ENCODE results near the gene TUBA3E.
"Not testable (repeated sequence)": the region's sequence is repeated elsewhere in the genome, so short reads cannot be mapped to it uniquely, and the experiment has no call there.

Gene TUBA3E

DNA sequence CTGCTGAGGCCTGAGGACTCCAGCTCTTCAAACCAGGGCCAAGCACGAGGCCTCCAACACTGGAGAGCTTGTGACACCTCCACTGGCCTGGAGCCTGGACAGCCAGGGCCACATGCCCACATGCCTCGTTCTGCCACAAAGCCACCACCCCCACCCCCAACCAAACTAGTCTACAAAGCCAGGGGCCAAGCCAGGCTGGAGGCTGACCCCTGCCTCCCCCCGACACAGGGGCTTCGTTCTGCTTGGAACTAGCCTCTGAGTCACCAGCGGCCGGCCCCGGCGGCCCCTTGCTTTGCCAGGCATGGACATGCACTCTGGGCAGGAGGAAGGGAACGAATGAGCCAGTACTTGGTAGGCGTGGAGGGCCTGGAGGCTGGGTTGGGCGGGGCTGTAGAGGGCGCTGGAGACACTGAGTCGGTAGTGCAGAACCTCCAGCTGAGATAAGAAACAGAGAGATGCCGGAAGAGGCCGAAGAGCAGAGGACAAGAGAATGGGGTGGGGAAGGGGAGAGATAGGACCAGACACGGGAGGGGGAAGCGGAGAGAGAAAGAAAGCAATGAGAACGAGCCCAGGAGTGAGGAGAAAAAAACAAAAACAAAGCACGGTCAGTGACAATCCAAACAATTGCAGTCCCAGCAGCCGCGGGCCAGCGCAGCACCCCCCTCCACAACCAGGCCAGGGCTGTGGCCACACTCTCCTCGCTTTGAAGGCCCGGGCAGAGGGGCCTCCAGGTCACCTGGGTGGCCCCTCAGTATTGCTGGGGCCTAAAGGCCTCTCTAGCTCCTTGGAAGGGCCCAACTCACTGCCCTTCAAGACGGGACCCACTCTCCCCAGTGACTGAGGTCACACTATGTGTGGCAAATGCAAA lies 37.2 kb downstream of the TUBA3E start:
- DNase-seq (ENCODE audit: low spot score): not testable (repeated sequence)

- no peak for DNase-seq (ENCODE audit: low spot score)
Measured at GRCh38 chr2:130160131-130160530, 38.1 kb downstream of the TUBA3E start.

GRCh38 chr2:130159376-130159775 lies 38.9 kb downstream of the TUBA3E start:
- DNase-seq (ENCODE audit: low spot score): not testable (repeated sequence)

- no peak for DNase-seq (ENCODE audit: low spot score)
Measured at GRCh38 chr2:130158631-130159030, 39.6 kb downstream of the TUBA3E start.

DNA sequence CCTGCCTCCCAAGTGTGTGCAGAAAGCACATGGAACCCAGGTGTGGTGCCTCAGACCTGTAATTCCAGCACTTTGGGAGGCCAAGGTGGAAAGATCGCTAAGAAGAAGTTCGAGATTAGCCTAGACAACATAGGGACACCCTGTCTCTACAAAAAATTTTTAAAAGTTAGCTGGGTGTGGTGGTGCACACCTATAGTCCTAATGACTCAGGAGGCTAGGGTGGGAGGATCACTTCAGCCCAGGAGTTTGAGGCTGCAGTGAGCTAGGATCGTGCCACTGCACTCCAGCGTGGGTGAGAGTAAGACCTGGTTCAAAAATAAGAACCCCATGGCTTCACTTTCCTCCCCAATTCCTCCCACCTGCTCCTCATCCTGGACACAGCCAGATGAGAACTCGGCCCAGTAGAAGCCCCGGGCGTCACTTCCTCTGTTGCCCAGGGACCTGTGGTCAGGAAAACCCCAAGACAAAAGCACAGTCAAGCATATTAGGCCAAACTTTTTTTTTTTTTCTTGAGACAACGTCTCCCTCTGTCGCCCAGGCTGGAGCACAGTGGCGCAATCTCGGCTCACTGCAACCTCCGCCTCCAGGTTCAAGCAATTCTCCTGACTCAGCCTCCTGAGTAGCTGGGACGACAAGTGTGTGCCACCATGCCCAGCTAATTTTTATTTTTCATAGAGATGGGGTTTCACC lies 40.3 kb downstream of the TUBA3E start:
- DNase-seq (ENCODE audit: low spot score): not testable (repeated sequence)

DNA sequence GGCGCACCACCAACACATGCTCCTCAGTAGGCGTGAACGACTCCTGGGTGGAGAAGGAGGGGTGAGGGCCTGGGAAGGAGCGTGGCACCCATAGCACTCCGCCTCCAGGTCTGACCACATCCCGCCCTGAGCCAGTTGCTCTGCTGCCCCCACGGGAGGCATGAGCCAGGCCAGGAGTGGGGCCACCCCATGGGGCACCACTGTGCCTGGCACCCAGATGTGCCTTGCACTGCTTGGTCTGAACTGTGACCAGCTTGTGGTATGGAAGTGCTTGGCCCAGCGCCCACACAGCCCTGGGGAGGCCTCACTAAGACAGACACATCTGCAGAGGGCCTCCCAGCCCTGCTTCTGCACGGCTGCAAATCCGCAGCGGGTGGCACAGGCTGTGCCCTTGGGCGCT lies 40.9 kb downstream of the TUBA3E start:
- DNase-seq (ENCODE audit: low spot score): not testable (repeated sequence)

- DNase-seq (ENCODE audit: low spot score): no peak
Measured at GRCh38 chr2:130156624-130157004, 41.6 kb downstream of the TUBA3E start.

- DNase-seq (ENCODE audit: low spot score): not testable (repeated sequence)
Measured at GRCh38 chr2:130155956-130156623, 42.1 kb downstream of the TUBA3E start.

DNA sequence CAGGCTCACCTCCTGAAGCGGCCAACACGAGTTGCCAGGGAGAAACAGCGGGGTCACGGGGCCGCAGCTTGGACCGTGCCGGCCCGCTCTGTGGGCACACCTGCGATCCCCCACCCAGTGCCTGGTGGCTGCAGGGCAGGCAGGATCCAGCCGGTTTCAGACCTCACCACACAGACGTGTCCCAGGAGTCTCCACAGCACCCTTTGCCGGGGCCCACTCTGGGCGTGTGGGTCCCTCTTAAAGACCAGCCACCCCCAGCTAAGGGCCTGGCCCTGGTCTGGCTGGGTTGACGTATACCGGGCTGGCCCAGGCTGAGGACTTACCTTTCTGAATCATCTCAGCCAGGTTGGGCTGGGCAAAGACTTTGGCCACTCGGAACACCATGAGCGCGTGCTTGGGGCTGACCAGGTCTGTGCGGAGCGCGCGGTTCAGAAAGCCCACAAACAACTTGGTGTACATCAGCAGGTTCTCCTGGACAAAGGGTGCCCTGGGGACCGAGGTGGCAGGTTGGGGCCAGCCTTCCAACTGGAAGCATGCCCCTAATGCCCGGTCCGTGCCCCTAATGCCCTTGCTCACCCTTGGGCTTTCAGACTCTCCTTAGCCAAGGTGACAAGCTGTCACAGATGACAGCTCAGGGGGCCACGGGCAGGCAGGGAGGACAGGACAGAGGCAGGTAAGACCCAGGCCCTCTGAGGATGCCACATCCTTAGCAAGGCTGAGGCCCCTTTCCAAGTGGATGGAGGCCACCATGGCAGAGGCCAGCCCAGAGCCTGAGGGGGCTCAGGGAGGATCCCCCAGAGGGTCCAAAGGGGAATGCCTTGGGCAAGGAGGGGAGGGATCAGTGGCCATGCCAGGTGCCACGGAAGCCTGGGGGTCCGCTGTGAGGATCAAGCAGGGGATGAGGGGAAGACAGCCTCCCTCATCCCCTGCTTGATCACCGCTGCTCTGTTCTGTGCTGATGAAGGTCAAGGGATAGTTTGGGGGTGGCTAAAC lies 43.2 kb downstream of the TUBA3E start:
- no peak for DNase-seq (ENCODE audit: low spot score)

DNA sequence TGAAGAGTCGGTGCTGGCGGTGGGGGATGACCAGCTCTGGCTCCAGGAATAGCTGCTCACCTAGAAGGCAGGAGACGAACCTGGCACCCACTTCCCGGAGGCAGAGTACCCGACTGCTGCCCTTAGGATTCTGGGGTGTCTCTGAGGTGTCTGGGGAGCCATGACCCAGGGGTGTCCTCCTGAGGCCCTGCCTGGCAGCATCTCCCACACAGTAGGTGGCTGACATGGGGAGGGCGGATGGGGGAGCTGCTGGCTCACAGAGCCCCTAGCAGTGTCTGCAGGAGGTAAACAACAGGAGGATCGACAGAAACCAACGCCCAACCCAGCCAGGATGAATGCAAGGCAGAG lies 43.8 kb downstream of the TUBA3E start:
- not testable (repeated sequence) for DNase-seq (ENCODE audit: low spot score)

DNA sequence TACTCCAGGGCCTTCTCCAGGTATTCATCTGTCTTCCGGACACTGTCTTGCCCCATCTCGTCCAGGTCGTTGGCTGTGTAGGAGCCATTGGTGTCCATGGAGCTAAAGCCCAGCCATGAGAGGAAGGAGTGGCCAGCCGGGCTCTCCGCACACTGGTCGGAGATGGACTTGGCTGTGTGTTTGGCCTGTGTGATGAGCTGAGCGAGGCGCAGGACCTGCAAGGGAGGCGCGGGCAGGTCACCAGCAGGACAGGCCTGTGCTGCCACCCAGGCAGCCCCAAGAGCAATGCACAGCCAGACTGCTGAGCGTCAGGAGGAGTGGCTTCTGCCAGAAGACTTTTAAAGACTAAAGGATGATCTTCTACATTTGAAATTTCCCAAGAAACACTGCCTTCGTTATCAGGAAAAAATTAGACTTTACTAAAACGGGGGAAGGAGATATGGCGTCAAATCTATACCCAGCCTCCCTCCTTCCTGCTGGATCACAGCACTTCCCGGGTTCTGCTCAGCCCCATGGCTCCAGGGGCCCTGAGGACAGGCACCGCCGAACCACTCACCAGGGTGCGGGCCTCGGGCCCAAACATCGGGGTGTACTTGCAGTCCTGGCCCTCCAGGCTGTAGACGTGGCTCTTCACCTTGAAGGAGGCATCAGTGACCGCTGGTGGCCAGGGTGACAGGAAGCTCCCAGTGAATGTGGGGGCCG lies 44.4 kb downstream of the TUBA3E start:
- not testable (repeated sequence) for DNase-seq (ENCODE audit: low spot score)

GRCh38 chr2:130152816-130153595 lies 45.2 kb downstream of the TUBA3E start:
- no peak for DNase-seq (ENCODE audit: low spot score)

DNA sequence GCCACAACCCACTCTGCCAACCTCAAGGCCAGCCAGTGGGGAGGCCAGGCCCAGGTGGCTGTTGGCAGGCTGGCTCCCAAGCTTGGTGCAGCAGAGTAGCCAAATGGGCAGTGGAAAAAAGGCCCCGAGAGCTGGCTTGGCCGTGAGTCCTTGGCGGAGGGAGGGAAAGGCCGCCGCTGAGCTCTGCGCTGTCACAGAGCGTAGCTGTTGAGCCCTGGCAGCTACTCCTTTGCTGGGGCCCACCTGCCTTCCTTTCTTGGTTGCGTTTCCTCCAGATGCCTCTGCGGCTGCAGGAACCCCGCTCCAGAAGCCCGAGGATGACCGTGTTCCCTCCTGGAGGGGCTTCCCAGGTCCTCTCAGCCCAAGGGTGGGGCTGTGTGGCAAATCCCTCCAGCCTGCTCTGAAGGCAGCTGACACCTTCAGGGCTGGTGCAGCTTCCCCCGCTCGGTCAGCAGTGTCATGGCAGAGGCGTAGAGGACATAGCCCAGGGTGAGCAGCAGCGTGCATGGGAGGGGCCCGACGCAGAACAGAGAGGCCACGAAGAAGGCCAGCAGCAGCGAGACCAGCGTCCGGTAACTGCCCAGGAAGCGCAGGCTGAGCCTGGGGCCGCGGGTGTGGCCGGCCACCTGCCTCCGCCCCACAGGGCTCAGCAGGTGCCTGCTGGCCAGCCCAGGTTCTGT lies 46.0 kb downstream of the TUBA3E start:
- DNase-seq (ENCODE audit: low spot score): not testable (repeated sequence)

DNA sequence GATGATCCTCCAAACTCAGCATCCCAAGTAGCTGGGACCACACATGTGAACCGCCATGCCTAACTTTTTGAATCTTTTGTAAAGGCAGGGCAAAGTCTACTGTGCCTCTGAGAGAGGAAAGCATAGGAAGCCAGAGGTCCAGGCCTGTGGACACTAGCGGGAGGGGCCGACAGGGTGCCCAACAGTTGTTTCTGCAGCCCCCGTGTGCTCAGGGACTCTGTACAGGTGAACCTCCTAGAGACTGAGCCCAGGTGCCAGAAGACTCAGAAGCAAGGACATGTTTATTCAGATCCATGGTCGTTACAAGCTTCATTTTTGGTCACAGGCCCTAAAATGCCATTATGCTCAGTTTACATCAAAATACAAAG lies 47.1 kb downstream of the TUBA3E start:
- not testable (repeated sequence) for DNase-seq (ENCODE audit: low spot score)

- no peak for DNase-seq (ENCODE audit: low spot score)
Measured at GRCh38 chr2:130150181-130151144, 47.8 kb downstream of the TUBA3E start.

DNA sequence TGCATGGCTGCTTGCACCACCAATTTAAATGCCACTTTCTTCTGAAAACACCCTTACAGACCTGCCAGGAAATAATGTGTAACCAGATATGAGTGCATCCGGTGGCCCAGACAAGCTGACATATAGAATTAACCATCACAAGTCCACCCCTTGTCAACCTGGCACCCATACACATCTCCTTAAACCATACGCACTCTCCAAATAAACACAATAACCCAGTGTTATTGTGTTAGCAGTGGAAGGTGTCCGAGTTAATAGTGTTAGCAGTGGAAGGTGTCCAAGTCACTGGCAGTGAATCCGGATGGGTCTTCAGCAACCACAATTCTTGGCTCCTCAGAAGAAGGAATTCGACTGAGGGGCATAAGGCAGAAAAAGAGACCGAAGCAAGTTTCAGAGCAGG lies 49.7 kb downstream of the TUBA3E start:
- DNase-seq (ENCODE audit: low spot score): not testable (repeated sequence)

DNA sequence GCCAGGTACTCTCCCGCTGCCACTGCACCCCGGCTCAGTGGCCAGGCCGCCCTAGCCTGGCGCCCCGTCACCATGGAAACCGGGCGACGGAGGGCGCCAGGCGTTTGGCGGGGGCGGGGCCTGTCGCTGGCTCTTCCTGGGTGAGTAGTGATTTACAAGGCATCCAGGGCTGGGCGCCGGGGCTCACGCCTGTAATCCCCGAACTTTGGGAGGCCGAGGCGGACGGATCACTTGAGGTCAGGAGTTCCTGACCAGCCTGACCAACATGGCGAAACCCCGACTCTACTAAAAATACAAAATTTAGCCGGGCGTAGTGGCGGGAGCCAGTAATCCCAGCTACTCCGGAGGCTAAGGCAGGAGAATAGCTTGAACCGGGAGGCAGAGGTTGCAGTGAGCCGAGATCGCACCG lies 53.2 kb downstream of the TUBA3E start, which contains the start of gene CCDC74B:
Gene CCDC74B, minus strand, starts transcription at position 107 of the 409 bp plus-strand sequence. CDS start 116 bp downstream, outside the sequence.
- DNase-seq (ENCODE audit: low spot score): peak; percentile 54

Data from CD4-positive, alpha-beta T cell treated with Interleukin-15 for 4 hours (primary cell).